Liver (tissue), 9 donors: ENCODE measurements around the gene DPF3. TPM values are rescaled to one million over a fixed set of nuclear protein-coding genes. Genes with fewer than 3 reads are reported as not detected.

Experiments
- DNase-seq: peaks from one replicate; pipeline ENCODE4 v3.0.0-alpha.2; 2017; ENCODE audit warnings: low spot score
- H3K27ac ChIP-seq, 2 donors: one replicate each; pipeline ENCODE4 v1.7.0; 2013; ENCODE audit warnings: inconsistent platforms in 2 of 2, low read length in 2 of 2, control low read depth in 1 of 2, low read depth in 1 of 2, mild to moderate bottlenecking in 1 of 2
- H3K27me3 ChIP-seq, 4 donors: one replicate each; pipeline versions ENCODE4 v1.6.1 to v1.7.0; 2013; ENCODE audit warnings: low read length in 3 of 4, inconsistent platforms in 1 of 4, mild to moderate bottlenecking in 1 of 4, moderate library complexity in 1 of 4; ENCODE audit not compliant: control insufficient read depth in 4 of 4, insufficient read depth in 4 of 4
- H3K36me3 ChIP-seq, 4 donors: one replicate each; pipeline versions ENCODE4 v1.6.1 to v1.7.0; 2013; ENCODE audit warnings: low read length in 3 of 4, mild to moderate bottlenecking in 3 of 4, low read depth in 1 of 4, moderate library complexity in 1 of 4; ENCODE audit not compliant: control insufficient read depth in 4 of 4, insufficient read depth in 3 of 4
- H3K4me1 ChIP-seq, 4 donors: one replicate each; pipeline versions ENCODE4 v1.6.1 to v1.7.0; 2013; ENCODE audit warnings: low read length in 3 of 4, mild to moderate bottlenecking in 3 of 4, moderate library complexity in 1 of 4; ENCODE audit not compliant: control insufficient read depth in 4 of 4, insufficient read depth in 4 of 4
- H3K4me3 ChIP-seq, 3 donors: one replicate each; pipeline versions ENCODE4 v1.6.1 to v1.7.0; 2013; ENCODE audit warnings: low read length in 3 of 3, control low read depth in 1 of 3, low read depth in 1 of 3, mild to moderate bottlenecking in 1 of 3
- H3K9ac ChIP-seq, 2 donors: one replicate each; pipeline ENCODE4 v1.7.0; 2013; ENCODE audit warnings: low read length in 2 of 2, mild to moderate bottlenecking in 2 of 2, moderate library complexity in 2 of 2, control low read depth in 1 of 2, low read depth in 1 of 2
- H3K9me3 ChIP-seq, 4 donors: one replicate each; pipeline versions ENCODE4 v1.6.1 to v1.7.0; 2013; ENCODE audit warnings: low read length in 3 of 4; ENCODE audit not compliant: control insufficient read depth in 4 of 4
- EGR1 ChIP-seq, 2 donors: IDR thresholded peaks; 2 replicates each; pipeline ENCODE4 v1.6.1; 2016 to 2018; ENCODE audit warnings: antibody characterized with exemption in 2 of 2, low read depth in 2 of 2
- FOXA1 ChIP-seq: IDR thresholded peaks from 2 replicates; pipeline ENCODE4 v1.6.1; 2016; ENCODE audit warnings: antibody characterized with exemption
- FOXA2 ChIP-seq: IDR thresholded peaks from 2 replicates; pipeline ENCODE4 v1.6.1; 2016; ENCODE audit warnings: antibody characterized with exemption
- GABPA ChIP-seq, 2 donors: IDR thresholded peaks in 1 of 2; conservative IDR thresholded peaks in 1 of 2; 2 replicates each; pipeline ENCODE4 v1.6.1; 2016; ENCODE audit warnings: antibody characterized with exemption in 2 of 2, mild to moderate bottlenecking in 1 of 2, moderate library complexity in 1 of 2
- HNF4A ChIP-seq, 2 donors: conservative IDR thresholded peaks; 2 replicates each; pipeline ENCODE4 v1.6.1; 2016; ENCODE audit warnings: antibody characterized with exemption in 2 of 2, mild to moderate bottlenecking in 2 of 2
- HNF4G ChIP-seq: IDR thresholded peaks from 2 replicates; pipeline ENCODE4 v1.6.1; 2016; ENCODE audit warnings: antibody characterized with exemption
- JUND ChIP-seq, 2 donors: IDR thresholded peaks; 2 replicates each; pipeline ENCODE4 v1.6.1; 2016; ENCODE audit warnings: antibody characterized with exemption in 2 of 2
- NR2F2 ChIP-seq: IDR thresholded peaks from 2 replicates; pipeline ENCODE4 v1.6.1; 2016; ENCODE audit warnings: antibody characterized with exemption
- RAD21 ChIP-seq, 2 donors: IDR thresholded peaks; 2 replicates each; pipeline ENCODE4 v1.6.1; 2016; ENCODE audit warnings: antibody characterized with exemption in 2 of 2, mild to moderate bottlenecking in 2 of 2
- RXRA ChIP-seq, 2 donors: IDR thresholded peaks; 2 replicates each; pipeline ENCODE4 v1.6.1; 2017 to 2018; ENCODE audit warnings: antibody characterized with exemption in 2 of 2, mild to moderate bottlenecking in 1 of 2
- SP1 ChIP-seq: IDR thresholded peaks from 2 replicates; pipeline ENCODE4 v1.6.1; 2018; ENCODE audit warnings: antibody characterized with exemption, mild to moderate bottlenecking
- TAF1 ChIP-seq: conservative IDR thresholded peaks from 2 replicates; pipeline ENCODE4 v1.6.1; 2016; ENCODE audit warnings: antibody characterized with exemption, mild to moderate bottlenecking
- YY1 ChIP-seq: IDR thresholded peaks from 2 replicates; pipeline ENCODE4 v1.6.1; 2016; ENCODE audit warnings: antibody characterized with exemption, mild to moderate bottlenecking
- WGBS: extraction: QIAGEN DNeasy Blood & Tissue Kit; methylation state at CpG from one replicate; pipeline ENCODE4 v1.1.7; 2013; 5-methylcytosine and 5-hydroxymethylcytosine counted together
- polyA plus RNA-seq, 2 donors: library from polyadenylated mRNA; stranded (reverse) in 1 of 2; unstranded in 1 of 2; fragments of 200-250 nt in 1 of 2; fragments of >200 nt in 1 of 2; fragmentation: Nextera tagmentation in 1 of 2; extraction: Ambion mirVana in 1 of 2; gene quantifications; one replicate each; pipeline versions ENCODE4 v1.2.1 to v1.2.3, GENCODE V29; 2013 to 2015
- total RNA-seq, 2 donors: library from RNA; depleted of rRNA; stranded (reverse); fragments of >200 nt; gene quantifications; one replicate each; pipeline ENCODE4 v1.2.3, GENCODE V29; 2014
- TF ChIP-seq, protein P1 (sequence below): fragments of 150-350 bp; IDR thresholded peaks from 2 replicates; pipeline ENCODE4 v1.5.1; 2017; ENCODE audit warnings: improper control_type of control experiment, low read depth, low read length; ENCODE audit not compliant: missing input control
- TF ChIP-seq, protein P2 (sequence below): IDR thresholded peaks from 2 replicates; pipeline ENCODE4 v1.6.1; 2016; ENCODE audit warnings: antibody characterized with exemption
- TF ChIP-seq, protein P3 (sequence below): IDR thresholded peaks from 2 replicates; pipeline ENCODE4 v1.6.1; 2016; ENCODE audit warnings: antibody characterized with exemption
- TF ChIP-seq, protein P4 (sequence below): IDR thresholded peaks from 2 replicates; pipeline ENCODE4 v1.6.1; 2016; ENCODE audit warnings: antibody characterized with exemption
- TF ChIP-seq, protein P5 (sequence below): IDR thresholded peaks from 2 replicates; pipeline ENCODE4 v1.6.1; 2016; ENCODE audit warnings: antibody characterized with exemption, mild to moderate bottlenecking
- donor health status: healthy.
- donor health status: healthy.
- donor health status: healthy.
- donor health status: healthy.
- donor health status: healthy.

DPF3 gene
- total and polyA plus RNA-seq, 4 donors, result 1.1 to 23.2 (median 2.5) TPM

DNA sequence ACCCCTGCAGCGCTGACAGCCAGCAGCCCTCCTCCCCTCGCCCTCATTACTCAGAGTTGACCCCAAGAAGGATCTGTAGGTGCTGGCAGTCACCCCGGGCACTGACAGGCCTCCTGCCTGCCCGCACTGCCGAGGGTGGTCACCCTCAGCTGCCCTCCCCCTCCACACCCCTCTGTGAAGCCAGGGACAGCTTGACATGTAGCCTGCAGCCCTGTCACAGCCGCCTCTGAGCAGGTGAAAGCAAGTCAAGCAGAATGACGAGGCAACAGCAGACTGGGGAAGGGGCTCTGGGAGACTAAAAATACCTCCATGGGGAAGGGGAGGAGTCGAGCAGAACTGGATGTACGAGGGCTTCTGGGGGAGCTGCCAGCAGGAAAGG, 178.1 kb downstream of the DPF3 start:
- no peak for DNase-seq
- WGBS, result 84% methylated on average over 9 of the region's 9 CpGs
- Histone ChIP-seq H3K9me3 (no peaks in the 10 kb centered on the region), H3K4me1 (no peaks in the 10 kb centered on the region), H3K27ac (no peak overlapping the region), H3K9ac (no peak overlapping the region), H3K27me3 (no peaks in the 10 kb centered on the region), H3K36me3 (peaks cover 0 to 6% (median under 1%) of the 10 kb centered on the region in 4 donors), H3K4me3 (no peak overlapping the region)
- TF ChIP-seq NR2F2 (no peak), YY1 (no peak), EGR1 (IDR thresholded peaks at IDR 0.05; ENCODE audit: low read depth in 2 of 2) (no peak), RAD21 (IDR thresholded peaks at IDR 0.05) (no peak), RXRA (IDR thresholded peaks at IDR 0.05) (no peak), JUND (IDR thresholded peaks at IDR 0.05) (no peak), HNF4G (no peak), FOXA2 (no peak), FOXA1 (no peak), GABPA (IDR thresholded peaks at IDR 0.05 in 1 of 2, conservative IDR thresholded peaks at IDR 0.05 in 1 of 2) (no peak), TAF1 (no peak), SP1 (no peak), HNF4A (conservative IDR thresholded peaks at IDR 0.05) (no peak)
- TF ChIP-seq, protein P1, sequence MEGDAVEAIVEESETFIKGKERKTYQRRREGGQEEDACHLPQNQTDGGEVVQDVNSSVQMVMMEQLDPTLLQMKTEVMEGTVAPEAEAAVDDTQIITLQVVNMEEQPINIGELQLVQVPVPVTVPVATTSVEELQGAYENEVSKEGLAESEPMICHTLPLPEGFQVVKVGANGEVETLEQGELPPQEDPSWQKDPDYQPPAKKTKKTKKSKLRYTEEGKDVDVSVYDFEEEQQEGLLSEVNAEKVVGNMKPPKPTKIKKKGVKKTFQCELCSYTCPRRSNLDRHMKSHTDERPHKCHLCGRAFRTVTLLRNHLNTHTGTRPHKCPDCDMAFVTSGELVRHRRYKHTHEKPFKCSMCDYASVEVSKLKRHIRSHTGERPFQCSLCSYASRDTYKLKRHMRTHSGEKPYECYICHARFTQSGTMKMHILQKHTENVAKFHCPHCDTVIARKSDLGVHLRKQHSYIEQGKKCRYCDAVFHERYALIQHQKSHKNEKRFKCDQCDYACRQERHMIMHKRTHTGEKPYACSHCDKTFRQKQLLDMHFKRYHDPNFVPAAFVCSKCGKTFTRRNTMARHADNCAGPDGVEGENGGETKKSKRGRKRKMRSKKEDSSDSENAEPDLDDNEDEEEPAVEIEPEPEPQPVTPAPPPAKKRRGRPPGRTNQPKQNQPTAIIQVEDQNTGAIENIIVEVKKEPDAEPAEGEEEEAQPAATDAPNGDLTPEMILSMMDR, result no peak
- TF ChIP-seq, protein P2, sequence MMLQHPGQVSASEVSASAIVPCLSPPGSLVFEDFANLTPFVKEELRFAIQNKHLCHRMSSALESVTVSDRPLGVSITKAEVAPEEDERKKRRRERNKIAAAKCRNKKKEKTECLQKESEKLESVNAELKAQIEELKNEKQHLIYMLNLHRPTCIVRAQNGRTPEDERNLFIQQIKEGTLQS, result no peak
- TF ChIP-seq, protein P3, sequence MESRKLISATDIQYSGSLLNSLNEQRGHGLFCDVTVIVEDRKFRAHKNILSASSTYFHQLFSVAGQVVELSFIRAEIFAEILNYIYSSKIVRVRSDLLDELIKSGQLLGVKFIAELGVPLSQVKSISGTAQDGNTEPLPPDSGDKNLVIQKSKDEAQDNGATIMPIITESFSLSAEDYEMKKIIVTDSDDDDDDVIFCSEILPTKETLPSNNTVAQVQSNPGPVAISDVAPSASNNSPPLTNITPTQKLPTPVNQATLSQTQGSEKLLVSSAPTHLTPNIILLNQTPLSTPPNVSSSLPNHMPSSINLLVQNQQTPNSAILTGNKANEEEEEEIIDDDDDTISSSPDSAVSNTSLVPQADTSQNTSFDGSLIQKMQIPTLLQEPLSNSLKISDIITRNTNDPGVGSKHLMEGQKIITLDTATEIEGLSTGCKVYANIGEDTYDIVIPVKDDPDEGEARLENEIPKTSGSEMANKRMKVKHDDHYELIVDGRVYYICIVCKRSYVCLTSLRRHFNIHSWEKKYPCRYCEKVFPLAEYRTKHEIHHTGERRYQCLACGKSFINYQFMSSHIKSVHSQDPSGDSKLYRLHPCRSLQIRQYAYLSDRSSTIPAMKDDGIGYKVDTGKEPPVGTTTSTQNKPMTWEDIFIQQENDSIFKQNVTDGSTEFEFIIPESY, result no peak
- TF ChIP-seq, protein P4, sequence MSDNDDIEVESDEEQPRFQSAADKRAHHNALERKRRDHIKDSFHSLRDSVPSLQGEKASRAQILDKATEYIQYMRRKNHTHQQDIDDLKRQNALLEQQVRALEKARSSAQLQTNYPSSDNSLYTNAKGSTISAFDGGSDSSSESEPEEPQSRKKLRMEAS, result no peak
- TF ChIP-seq, protein P5, sequence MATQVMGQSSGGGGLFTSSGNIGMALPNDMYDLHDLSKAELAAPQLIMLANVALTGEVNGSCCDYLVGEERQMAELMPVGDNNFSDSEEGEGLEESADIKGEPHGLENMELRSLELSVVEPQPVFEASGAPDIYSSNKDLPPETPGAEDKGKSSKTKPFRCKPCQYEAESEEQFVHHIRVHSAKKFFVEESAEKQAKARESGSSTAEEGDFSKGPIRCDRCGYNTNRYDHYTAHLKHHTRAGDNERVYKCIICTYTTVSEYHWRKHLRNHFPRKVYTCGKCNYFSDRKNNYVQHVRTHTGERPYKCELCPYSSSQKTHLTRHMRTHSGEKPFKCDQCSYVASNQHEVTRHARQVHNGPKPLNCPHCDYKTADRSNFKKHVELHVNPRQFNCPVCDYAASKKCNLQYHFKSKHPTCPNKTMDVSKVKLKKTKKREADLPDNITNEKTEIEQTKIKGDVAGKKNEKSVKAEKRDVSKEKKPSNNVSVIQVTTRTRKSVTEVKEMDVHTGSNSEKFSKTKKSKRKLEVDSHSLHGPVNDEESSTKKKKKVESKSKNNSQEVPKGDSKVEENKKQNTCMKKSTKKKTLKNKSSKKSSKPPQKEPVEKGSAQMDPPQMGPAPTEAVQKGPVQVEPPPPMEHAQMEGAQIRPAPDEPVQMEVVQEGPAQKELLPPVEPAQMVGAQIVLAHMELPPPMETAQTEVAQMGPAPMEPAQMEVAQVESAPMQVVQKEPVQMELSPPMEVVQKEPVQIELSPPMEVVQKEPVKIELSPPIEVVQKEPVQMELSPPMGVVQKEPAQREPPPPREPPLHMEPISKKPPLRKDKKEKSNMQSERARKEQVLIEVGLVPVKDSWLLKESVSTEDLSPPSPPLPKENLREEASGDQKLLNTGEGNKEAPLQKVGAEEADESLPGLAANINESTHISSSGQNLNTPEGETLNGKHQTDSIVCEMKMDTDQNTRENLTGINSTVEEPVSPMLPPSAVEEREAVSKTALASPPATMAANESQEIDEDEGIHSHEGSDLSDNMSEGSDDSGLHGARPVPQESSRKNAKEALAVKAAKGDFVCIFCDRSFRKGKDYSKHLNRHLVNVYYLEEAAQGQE, result no peak
